PC-3 (cell line): Measurements from ENCODE around the gene TMEM213. TPM values are rescaled to one million over a fixed set of nuclear protein-coding genes. Genes with fewer than 3 reads are reported as not detected.

Experiments used
- ATAC-seq: fragments of 200-7000 bp; cut with Tn5 transposase; 2 replicates; pipeline ENCODE4 v1.9.1; 2020; ENCODE audit warnings: mild to moderate bottlenecking, moderate library complexity
- BruUV-seq: library from RNA; stranded (reverse); fragments of 400-500 nt; replicated peaks from 2 replicates; lab custom pipeline; 2021; lab: Mats Ljungman, UMichigan
- CTCF ChIA-PET: fragments of 300-600 bp; sonication (Branson Sonifier 250); formaldehyde crosslinking; loops from one replicate; lab custom pipeline; 2022; ENCODE audit warnings: antibody characterized with exemption; lab: Charles Lee
- POLR2A ChIA-PET: fragments of 300-600 bp; sonication (Branson Sonifier 250); formaldehyde crosslinking; loops from one replicate; lab custom pipeline; 2022; ENCODE audit warnings: antibody characterized with exemption; ENCODE audit not compliant: unreplicated experiment; lab: Charles Lee
- DNase-seq: peaks from one replicate; pipeline ENCODE4 v3.0.0-alpha.2; 2015
- H2AFZ ChIP-seq: fragments of 300-600 bp; sonication (generic); 2 replicates; pipeline ENCODE4 v1.6.0; 2016; ENCODE audit warnings: antibody characterized with exemption, low read length
- H3F3A ChIP-seq: fragments of 300-600 bp; sonication (generic); one replicate; pipeline ENCODE4 v1.6.0; 2017; ENCODE audit warnings: antibody characterized with exemption, low read length, control low read depth, mild to moderate bottlenecking; ENCODE audit not compliant: unreplicated experiment
- H3K27ac ChIP-seq: fragments of 300-600 bp; sonication (generic); 2 replicates; pipeline ENCODE4 v1.5.1; 2016; ENCODE audit warnings: mild to moderate bottlenecking, low read length
- H3K27me3 ChIP-seq: fragments of 300-600 bp; sonication (generic); 2 replicates; pipeline ENCODE4 v1.6.1; 2016; ENCODE audit warnings: low read length, mixed read lengths
- H3K36me3 ChIP-seq: fragments of 300-600 bp; sonication (generic); 2 replicates; pipeline ENCODE4 v1.6.1; 2016; ENCODE audit warnings: low read depth, mixed run types, low read length, mixed read lengths
- H3K4me1 ChIP-seq: fragments of 300-600 bp; sonication (generic); 2 replicates; pipeline ENCODE4 v1.5.1; 2016; ENCODE audit warnings: low read length; ENCODE audit not compliant: insufficient read depth
- H3K4me2 ChIP-seq: fragments of 300-600 bp; sonication (generic); 2 replicates; pipeline ENCODE4 v1.6.0; 2016; ENCODE audit warnings: low read length
- H3K4me3 ChIP-seq: fragments of 300-600 bp; sonication (generic); 2 replicates; pipeline ENCODE4 v1.5.1; 2016; ENCODE audit warnings: mild to moderate bottlenecking, low read length, mixed read lengths
- H3K79me2 ChIP-seq: fragments of 300-600 bp; sonication (generic); 2 replicates; pipeline ENCODE4 v1.6.1; 2017; ENCODE audit warnings: low read length, mixed read lengths
- H3K9ac ChIP-seq: fragments of 300-600 bp; sonication (generic); 2 replicates; pipeline ENCODE4 v1.6.0; 2016; ENCODE audit warnings: mild to moderate bottlenecking, low read length
- H3K9me2 ChIP-seq: fragments of 300-600 bp; sonication (generic); replicated peaks from 2 replicates; pipeline ENCODE4 v1.6.1; 2016; ENCODE audit warnings: mixed run types, low read length, mixed read lengths
- H3K9me3 ChIP-seq: fragments of 300-600 bp; sonication (generic); 2 replicates; pipeline ENCODE4 v1.6.1; 2016; ENCODE audit warnings: low read length, mixed read lengths
- H4K20me1 ChIP-seq: fragments of 300-600 bp; sonication (generic); 2 replicates; pipeline ENCODE4 v1.6.1; 2016; ENCODE audit warnings: low read length, mixed read lengths
- CTCF ChIP-seq: fragments of 300-600 bp; sonication (generic); conservative IDR thresholded peaks from 2 replicates; pipeline ENCODE4 v1.5.1; 2017; ENCODE audit warnings: antibody characterized with exemption, low read depth, mild to moderate bottlenecking, low read length
- EZH2 ChIP-seq: fragments of 300-600 bp; sonication (generic); IDR thresholded peaks from one replicate; pipeline ENCODE4 v1.6.1; 2017; ENCODE audit warnings: antibody characterized with exemption, mild to moderate bottlenecking, low read length; ENCODE audit not compliant: unreplicated experiment
- EZH2phosphoT487 ChIP-seq: fragments of 300-600 bp; sonication (generic); IDR thresholded peaks from 2 replicates; pipeline ENCODE4 v1.6.1; 2018; ENCODE audit warnings: mild to moderate bottlenecking, antibody characterized with exemption, low read length, borderline replicate concordance
- intact Hi-C: fragments of 100-400 bp; cut with micrococcal nuclease; formaldehyde crosslinking; loops from 2 replicates; pipeline ENCODE4 v1.9.0; 2023
- total RNA-seq: library from RNA; depleted of rRNA; stranded (reverse); fragments of >200 nt; gene quantifications from 2 replicates; pipeline ENCODE4 v1.2.3, GENCODE V29; 2014

Gene TMEM213
- total RNA-seq, 1 experiment from 2014 or later = not detected

GRCh38 chr7:138813945-138814344, 16.2 kb downstream of the TMEM213 start:
- Histone ChIP-seq H3K4me1 (no peaks in the 10 kb centered on the region), H3K9ac (no peak overlapping the region), H3K79me2 (no peaks in the 10 kb centered on the region), H3K36me3 (no peaks in the 10 kb centered on the region), H3K27ac (no peak overlapping the region), H3K4me2 (no peak overlapping the region), H3K4me3 (no peak overlapping the region), H3F3A (no peaks in the 10 kb centered on the region), H3K9me3 (no peaks in the 10 kb centered on the region), H4K20me1 (no peaks in the 10 kb centered on the region), H3K9me2 (no peaks in the 10 kb centered on the region), H2AFZ (no peak overlapping the region), H3K27me3 (no peaks in the 10 kb centered on the region)
- TF ChIP-seq EZH2phosphoT487 = no peak
- no peak for TF ChIP-seq CTCF
- TF ChIP-seq EZH2 = no peak
- ChIA-PET POLR2A (no interaction called here), CTCF (no interaction called here)
- no peak for DNase-seq
- ATAC-seq = no peak
- intact Hi-C loops = no loop called here
- BruUV-seq = no TSS peak

- POLR2A ChIA-PET = no interaction called here
- Histone ChIP-seq H3K9ac (no peak overlapping the region), H3K9me3 (no peaks in the 10 kb centered on the region), H3K27me3 (no peaks in the 10 kb centered on the region), H3K4me2 (no peak overlapping the region), H3K36me3 (no peaks in the 10 kb centered on the region), H4K20me1 (no peaks in the 10 kb centered on the region), H3K4me3 (no peak overlapping the region), H3K27ac (no peak overlapping the region), H3K9me2 (no peaks in the 10 kb centered on the region), H3K4me1 (no peaks in the 10 kb centered on the region), H3K79me2 (no peaks in the 10 kb centered on the region), H2AFZ (no peak overlapping the region), H3F3A (no peaks in the 10 kb centered on the region)
- TF ChIP-seq EZH2phosphoT487 = no peak
- no peak for TF ChIP-seq CTCF
- TF ChIP-seq EZH2 = no peak
- CTCF ChIA-PET = no interaction called here
- ATAC-seq (no peak), DNase-seq (no peak)
- intact Hi-C loops = no loop called here
- BruUV-seq = no TSS peak
Measured at GRCh38 chr7:138814816-138815332, 17.1 kb downstream of the TMEM213 start.

GRCh38 chr7:138816650-138817049, 18.9 kb downstream of the TMEM213 start:
- DNase-seq = no peak
- H4K20me1 ChIP-seq = no peaks in the 10 kb centered on the region
- CTCF ChIA-PET = no interaction called here
- no peaks in the 10 kb centered on the region for H3K9me2 ChIP-seq
- H3K79me2 ChIP-seq = no peaks in the 10 kb centered on the region
- no peak overlapping the region for H3K4me3 ChIP-seq
- POLR2A ChIA-PET = no interaction called here
- TF ChIP-seq CTCF (no peak), EZH2phosphoT487 (no peak), EZH2 (no peak)
- no peaks in the 10 kb centered on the region for H3K27me3 ChIP-seq
- H3K36me3 ChIP-seq = no peaks in the 10 kb centered on the region
- H3K27ac ChIP-seq = no peak overlapping the region
- no peak overlapping the region for H3K9ac ChIP-seq
- no TSS peak for BruUV-seq
- no peaks in the 10 kb centered on the region for H3K9me3 ChIP-seq
- H3K4me2 ChIP-seq = no peak overlapping the region
- H3F3A ChIP-seq = no peaks in the 10 kb centered on the region
- H2AFZ ChIP-seq = no peak overlapping the region
- ATAC-seq = no peak
- H3K4me1 ChIP-seq = no peaks in the 10 kb centered on the region
- intact Hi-C loops = no loop called here
